HL-60 (cell line): ENCODE results near the gene PTPRN2.

Source experiments
- CTCF ChIP-seq: IDR thresholded peaks from one replicate; pipeline ENCODE4 v1.5.1; 2011; ENCODE audit warnings: low read length, control low read depth, inconsistent platforms; ENCODE audit not compliant: insufficient read depth
- GABPA ChIP-seq: IDR thresholded peaks from 2 replicates; pipeline ENCODE4 v1.6.1; 2012; ENCODE audit warnings: low read depth
- POLR2AphosphoS5 ChIP-seq: IDR thresholded peaks from 2 replicates; pipeline ENCODE4 v1.6.1; 2012; ENCODE audit warnings: low read depth
- REST ChIP-seq: IDR thresholded peaks from 2 replicates; pipeline ENCODE4 v1.6.1; 2012; ENCODE audit warnings: low read depth; ENCODE audit not compliant: insufficient replicate concordance

GRCh38 chr7:157609516-157609915 lies 978.1 kb downstream of the PTPRN2 start:
- TF ChIP-seq CTCF (no peak), REST (no peak), POLR2AphosphoS5 (no peak), GABPA (no peak)
